ENCODE measurements around the gene MTOR. TPM values are rescaled to one million over a fixed set of nuclear protein-coding genes. Genes with fewer than 3 reads are reported as not detected.

Gene MTOR
- total and polyA plus RNA-seq, 2 of the 8 experiments (the other 6 are each of a cell fraction or from before 2014, with no cell fraction given), result 44.2 to 76.8 TPM

- Histone ChIP-seq H3K4me2 (ENCODE audit: insufficient read depth in 1 of 2, low read depth in 2 of 2, low read length in 2 of 2) (no peak overlapping the region), H2BK5ac (ENCODE audit: low read depth, low read length) (no peak overlapping the region), H2BK20ac (ENCODE audit: low read length) (no peak overlapping the region), H2AFZ (ENCODE audit: low read length) (no peak overlapping the region), H2BK15ac (ENCODE audit: low read length) (no peak overlapping the region), H3K79me1 (ENCODE audit: low read depth, low read length) (no peaks in the 10 kb centered on the region; the same call in 1 of the 2 replicates), H3K27ac (ENCODE audit: low read depth, low read length) (no peak overlapping the region), H2AK5ac (ENCODE audit: low read depth, low read length) (no peak overlapping the region), H2BK12ac (ENCODE audit: low read depth, low read length) (no peak overlapping the region), H3K4me3 (ENCODE audit: extremely low read depth in 1 of 4, insufficient read depth in 2 of 4, low read depth in 3 of 4, low read length in 4 of 4) (no peak overlapping the region), H3K9me3 (ENCODE audit: insufficient read depth in 2 of 2, low read depth in 1 of 2, low read length in 1 of 2) (no peaks in the 10 kb centered on the region), H4K20me1 (replicated peaks in 1 of 2; ENCODE audit: control insufficient read depth in 1 of 2, insufficient read depth in 2 of 2, low read length in 2 of 2) (peaks cover 0 to 3% of the 10 kb centered on the region in 2 experiments), H3K27me3 (replicated peaks in 1 of 4; ENCODE audit: control insufficient read depth in 3 of 4, extremely low read depth in 1 of 4, insufficient read depth in 3 of 4, low read length in 3 of 4) (no peaks in the 10 kb centered on the region), H4K5ac (ENCODE audit: insufficient read length, low read depth, low read length) (no peak overlapping the region), H3K23me2 (ENCODE audit: low read depth, low read length) (no peaks in the 10 kb centered on the region), H3K56ac (replicated peaks; ENCODE audit: insufficient read length, low read depth, low read length) (no peak overlapping the region), H3K14ac (ENCODE audit: insufficient read length) (no peak overlapping the region), H4K8ac (ENCODE audit: extremely low read depth, insufficient read depth, low read length) (no peak overlapping the region), H3K4ac (replicated peaks; ENCODE audit: insufficient read length, low read depth, low read length) (no peak overlapping the region), H3K4me1 (replicated peaks in 1 of 4; ENCODE audit: control insufficient read depth in 3 of 4, insufficient read depth in 4 of 4, low read length in 3 of 4) (no peaks in the 10 kb centered on the region), H2BK120ac (replicated peaks; ENCODE audit: low read depth, low read length) (no peak overlapping the region), H3K18ac (ENCODE audit: extremely low read depth, low read length) (no peak overlapping the region), H3K9ac (replicated peaks in 1 of 4; ENCODE audit: extremely low read depth in 1 of 4, low read depth in 3 of 4, low read length in 3 of 4) (no peak overlapping the region), H4K91ac (replicated peaks; ENCODE audit: insufficient read length, low read length) (no peak overlapping the region), H3K79me2 (ENCODE audit: control insufficient read depth in 1 of 2, insufficient read depth in 2 of 2, low read length in 2 of 2) (no peaks in the 10 kb centered on the region), H3K23ac (ENCODE audit: insufficient read length) (no peak overlapping the region), H3K36me3 (ENCODE audit: control insufficient read depth in 2 of 4, insufficient read depth in 4 of 4, low read length in 3 of 4) (peaks cover 37 to 78% (median 71%) of the 10 kb centered on the region in 4 experiments)
- CTCF ChIA-PET (ENCODE audit: partially characterized antibody), result interaction anchor here (0.7 to 1.9 kb wide), 4 partner anchors 21 to 105 kb away, joined by 3 to 5 read pairs (median 3); no protein-coding TSS in a partner anchor
- DNase-seq (ENCODE audit: low read depth in 1 of 2, low spot score in 2 of 2) (no peak), FAIRE-seq (no peak)
- WGBS, 2 experiments (ENCODE audit: extremely low coverage in 1 of 2, insufficient coverage in 1 of 2, insufficient read length in 1 of 2, insufficient replicate concordance in 2 of 2, low coverage in 1 of 2, low lambda C conversion rate in 2 of 2, missing lambda C conversion rate in 1 of 2), result 93% methylated on average over 5 of the region's 5 CpGs; no CpG with 5 or more reads in 1 of the 2 experiments
- TF ChIP-seq POLR2AphosphoS5 (IDR thresholded peaks at IDR 0.05; ENCODE audit: low read depth, low read length), result no peak
- TF ChIP-seq ATF2 (IDR thresholded peaks at IDR 0.05; ENCODE audit: low read length), result no peak
- no peak for TF ChIP-seq GTF2F1 (IDR thresholded peaks at IDR 0.05; ENCODE audit: borderline replicate concordance, low read depth, low read length)
- no peak for TF ChIP-seq GABPA (IDR thresholded peaks at IDR 0.05; ENCODE audit: borderline replicate concordance, insufficient read depth, low read length)
- TF ChIP-seq RNF2 (IDR thresholded peaks at IDR 0.05; ENCODE audit: borderline replicate concordance, low read depth, low read length, missing control alignments, poor library complexity, severe bottlenecking), result no peak
- TF ChIP-seq TAF1 (IDR thresholded peaks at IDR 0.05; ENCODE audit: low read depth, low read length), result no peak
- POLR2A ChIA-PET (ENCODE audit: partially characterized antibody), result no interaction called here
These were observed 135.8 kb downstream of the MTOR start for GRCh38 chr1:11126569-11126968.

Data from H1 (cell line).